Activated B cell treated with CpG ODN at 0.5 μM for 24 hours (primary cell): ENCODE data around the gene GSTA1. TPM values are rescaled to one million over a fixed set of nuclear protein-coding genes. Genes with fewer than 3 reads are reported as not detected.
"Not testable (repeated sequence)": the region's sequence is repeated elsewhere in the genome, so short reads cannot be mapped to it uniquely, and the experiment has no call there.

Experiments
- ATAC-seq: fragments of 200-7000 bp; cut with Tn5 transposase; one replicate; pipeline ENCODE4 v1.10.0; 2021; ENCODE audit warnings: low read depth, mild to moderate bottlenecking, moderate library complexity
- CTCF ChIA-PET: fragments of 350-600 bp; sonication (Branson Sonifier 250); formaldehyde crosslinking; loops from one replicate; lab custom pipeline; 2021; ENCODE audit warnings: antibody characterized with exemption; lab: Charles Lee
- POLR2A ChIA-PET: fragments of 350-600 bp; sonication (Branson Sonifier 250); formaldehyde crosslinking; loops from one replicate; lab custom pipeline; 2021; ENCODE audit warnings: antibody characterized with exemption; lab: Charles Lee
- DNase-seq: peaks from one replicate; pipeline ENCODE4 v3.0.0; 2022
- H3K27ac Mint-ChIP-seq: one replicate; pipeline ENCODE4 v1.8.0; 2020; ENCODE audit warnings: mixed read lengths
- H3K27me3 Mint-ChIP-seq: one replicate; pipeline ENCODE4 v1.8.0; 2021; ENCODE audit warnings: mixed read lengths
- H3K36me3 Mint-ChIP-seq: one replicate; pipeline ENCODE4 v1.8.0; 2021; ENCODE audit warnings: low read depth, mixed read lengths
- H3K4me1 Mint-ChIP-seq: one replicate; pipeline ENCODE4 v1.8.0; 2021; ENCODE audit warnings: mixed read lengths
- H3K4me3 Mint-ChIP-seq: one replicate; pipeline ENCODE4 v1.8.0; 2020; ENCODE audit warnings: mild to moderate bottlenecking, mixed read lengths
- H3K9me3 Mint-ChIP-seq: one replicate; pipeline ENCODE4 v1.8.0; 2020; ENCODE audit warnings: mixed read lengths
- intact Hi-C: fragments of 100-400 bp; cut with micrococcal nuclease; formaldehyde crosslinking; loops from one replicate; pipeline ENCODE4 v1.15.1; 2024
- total RNA-seq: library from RNA; stranded (reverse); gene quantifications from 2 replicates; pipeline ENCODE4 v1.2.3, GENCODE V29; 2022
- TF ChIP-seq, protein P1 (sequence below): fragments of 200-600 bp; IDR thresholded peaks from one replicate; pipeline ENCODE4 v1.8.0; 2022; ENCODE audit warnings: antibody characterized with exemption, mild to moderate bottlenecking

GSTA1 gene
- total RNA-seq, 1 donor from 2014 or later, result not detected

DNA sequence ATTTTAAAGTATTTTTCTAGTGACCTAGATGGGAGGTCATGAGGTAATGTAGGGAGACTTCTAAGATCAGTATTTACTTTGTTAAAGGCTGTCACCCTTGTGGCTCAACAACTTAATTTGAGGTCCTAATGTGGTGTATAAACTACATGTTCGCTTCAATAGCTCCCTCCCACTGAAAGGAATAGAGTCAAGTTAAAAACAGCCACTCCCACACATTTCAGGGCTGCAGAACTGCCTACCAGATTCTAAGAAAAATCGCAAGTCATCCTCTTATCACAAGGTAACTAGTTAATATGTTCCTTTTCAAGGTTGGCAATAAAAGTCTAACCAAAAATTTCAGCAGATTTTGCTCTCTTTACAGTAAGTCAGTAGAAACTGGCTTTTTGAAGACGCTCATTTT lies 15.1 kb downstream of the GSTA1 start:
- DNase-seq, result no peak
- Mint-ChIP-seq H3K36me3 (no peaks in the 10 kb centered on the region), H3K27me3 (peaks cover 13% of the 10 kb centered on the region), H3K9me3 (peaks cover 7% of the 10 kb centered on the region), H3K27ac (no peak overlapping the region), H3K4me3 (no peak overlapping the region), H3K4me1 (no peaks in the 10 kb centered on the region)
- CTCF ChIA-PET, result no interaction called here
- intact Hi-C loops, result no loop called here
- POLR2A ChIA-PET, result no interaction called here
- ATAC-seq, result no peak
- TF ChIP-seq, protein P1, sequence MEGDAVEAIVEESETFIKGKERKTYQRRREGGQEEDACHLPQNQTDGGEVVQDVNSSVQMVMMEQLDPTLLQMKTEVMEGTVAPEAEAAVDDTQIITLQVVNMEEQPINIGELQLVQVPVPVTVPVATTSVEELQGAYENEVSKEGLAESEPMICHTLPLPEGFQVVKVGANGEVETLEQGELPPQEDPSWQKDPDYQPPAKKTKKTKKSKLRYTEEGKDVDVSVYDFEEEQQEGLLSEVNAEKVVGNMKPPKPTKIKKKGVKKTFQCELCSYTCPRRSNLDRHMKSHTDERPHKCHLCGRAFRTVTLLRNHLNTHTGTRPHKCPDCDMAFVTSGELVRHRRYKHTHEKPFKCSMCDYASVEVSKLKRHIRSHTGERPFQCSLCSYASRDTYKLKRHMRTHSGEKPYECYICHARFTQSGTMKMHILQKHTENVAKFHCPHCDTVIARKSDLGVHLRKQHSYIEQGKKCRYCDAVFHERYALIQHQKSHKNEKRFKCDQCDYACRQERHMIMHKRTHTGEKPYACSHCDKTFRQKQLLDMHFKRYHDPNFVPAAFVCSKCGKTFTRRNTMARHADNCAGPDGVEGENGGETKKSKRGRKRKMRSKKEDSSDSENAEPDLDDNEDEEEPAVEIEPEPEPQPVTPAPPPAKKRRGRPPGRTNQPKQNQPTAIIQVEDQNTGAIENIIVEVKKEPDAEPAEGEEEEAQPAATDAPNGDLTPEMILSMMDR, result no peak

DNA sequence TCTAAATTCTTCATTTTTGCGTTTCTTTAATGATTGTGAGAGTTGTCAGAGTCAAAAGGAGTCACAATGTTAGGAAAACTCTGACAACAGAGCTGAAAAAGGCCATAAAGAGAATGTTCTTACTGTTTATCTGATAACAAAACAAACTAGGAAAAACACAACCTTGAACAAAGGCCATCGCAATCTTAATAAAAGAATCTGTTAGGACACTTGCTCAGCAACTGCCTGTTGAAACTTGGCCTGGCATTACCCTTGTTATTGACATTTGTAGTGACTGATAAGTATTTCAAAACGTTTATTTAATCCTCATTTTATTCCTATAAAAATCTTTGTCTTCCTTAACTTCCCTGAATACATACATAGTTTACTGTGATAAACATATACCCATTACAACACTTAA lies 15.7 kb downstream of the GSTA1 start:
- ChIA-PET CTCF (no interaction called here), POLR2A (no interaction called here)
- ATAC-seq, result no peak
- TF ChIP-seq, protein P1, result no peak
- Mint-ChIP-seq H3K27ac (no peak overlapping the region), H3K36me3 (no peaks in the 10 kb centered on the region), H3K4me3 (no peak overlapping the region), H3K9me3 (peaks cover 7% of the 10 kb centered on the region), H3K27me3 (peaks cover 10% of the 10 kb centered on the region), H3K4me1 (no peaks in the 10 kb centered on the region)
- DNase-seq, result no peak
- intact Hi-C loops, result no loop called here

DNA sequence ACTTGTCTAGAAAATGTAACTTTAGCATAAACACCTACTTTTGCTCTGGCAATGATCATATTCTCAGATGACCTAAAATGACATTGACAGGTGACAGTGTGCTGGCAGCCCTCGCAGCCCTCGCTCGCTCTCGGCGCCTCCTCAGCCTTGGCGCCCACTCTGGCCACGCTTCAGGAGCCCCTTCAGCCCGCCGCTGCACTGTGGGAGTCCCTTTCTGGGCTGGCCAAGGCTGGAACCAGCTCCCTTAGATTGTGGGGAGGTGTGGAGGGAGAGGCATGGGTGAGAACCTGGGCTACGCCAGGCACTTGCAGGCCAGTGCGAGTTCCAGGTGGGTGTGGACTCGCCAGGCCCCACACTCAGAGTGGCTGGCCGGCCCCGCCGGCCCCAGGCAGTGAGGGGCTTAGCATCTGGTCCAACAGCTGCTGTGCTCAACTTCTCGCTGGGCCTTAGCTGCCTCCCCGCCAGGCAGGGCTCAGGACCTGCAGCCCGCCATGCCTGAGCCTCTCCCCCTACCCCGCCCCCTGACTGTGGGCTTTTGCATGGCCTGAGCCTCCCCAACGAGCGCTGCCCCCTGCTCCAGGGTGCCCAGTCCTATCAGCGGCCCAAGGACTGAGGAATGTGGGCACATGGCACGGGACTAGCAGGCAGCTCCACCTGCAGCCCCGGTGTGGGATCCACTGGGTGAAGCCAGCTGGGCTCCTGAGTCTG lies 17.2 kb downstream of the GSTA1 start:
- TF ChIP-seq, protein P1, result no peak
- no peaks in the 10 kb centered on the region for H3K9me3 Mint-ChIP-seq
- ChIA-PET CTCF (no interaction called here), POLR2A (no interaction called here)
- no peak overlapping the region for H3K4me3 Mint-ChIP-seq
- intact Hi-C loops, result no loop called here
- H3K36me3 Mint-ChIP-seq, result no peaks in the 10 kb centered on the region
- ATAC-seq, result no peak
- peaks cover 14% of the 10 kb centered on the region for H3K27me3 Mint-ChIP-seq
- no peaks in the 10 kb centered on the region for H3K4me1 Mint-ChIP-seq
- no peak overlapping the region for H3K27ac Mint-ChIP-seq
- DNase-seq, result no peak

DNA sequence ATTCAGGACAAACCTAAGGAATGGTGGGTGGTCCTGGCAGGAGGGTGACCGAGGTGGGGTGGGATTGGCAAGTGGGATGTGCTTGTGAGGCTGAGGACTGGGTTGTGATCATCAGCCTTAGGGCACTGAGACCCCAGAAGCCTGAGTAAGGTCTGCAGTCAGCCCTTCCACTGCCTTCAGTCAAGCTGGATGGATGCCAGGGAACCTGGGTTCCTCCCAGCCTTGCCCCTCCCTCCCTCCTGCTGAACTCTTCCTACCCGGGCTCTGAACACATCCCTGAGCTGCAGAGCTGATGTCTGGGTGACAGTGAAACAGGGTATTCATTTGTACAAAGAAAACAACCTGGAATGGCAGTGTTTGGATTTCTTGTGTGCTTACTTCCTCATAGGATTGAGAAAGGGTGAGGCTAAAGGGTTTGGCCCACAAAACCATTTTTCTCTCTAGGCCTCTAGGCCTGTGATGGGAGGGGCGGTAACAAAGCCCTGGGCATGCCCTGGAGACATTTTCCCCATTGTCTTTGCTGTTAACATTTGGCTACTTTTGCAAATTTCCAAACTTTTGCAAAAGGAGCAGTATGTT lies 20.8 kb downstream of the GSTA1 start:
- H3K4me3 Mint-ChIP-seq, CTCF ChIA-PET, DNase-seq, H3K9me3 Mint-ChIP-seq, POLR2A ChIA-PET, H3K4me1 Mint-ChIP-seq, H3K36me3 Mint-ChIP-seq, ATAC-seq, H3K27ac Mint-ChIP-seq, intact Hi-C loops: not testable (repeated sequence)
- peaks cover 20% of the 10 kb centered on the region for H3K27me3 Mint-ChIP-seq

DNA sequence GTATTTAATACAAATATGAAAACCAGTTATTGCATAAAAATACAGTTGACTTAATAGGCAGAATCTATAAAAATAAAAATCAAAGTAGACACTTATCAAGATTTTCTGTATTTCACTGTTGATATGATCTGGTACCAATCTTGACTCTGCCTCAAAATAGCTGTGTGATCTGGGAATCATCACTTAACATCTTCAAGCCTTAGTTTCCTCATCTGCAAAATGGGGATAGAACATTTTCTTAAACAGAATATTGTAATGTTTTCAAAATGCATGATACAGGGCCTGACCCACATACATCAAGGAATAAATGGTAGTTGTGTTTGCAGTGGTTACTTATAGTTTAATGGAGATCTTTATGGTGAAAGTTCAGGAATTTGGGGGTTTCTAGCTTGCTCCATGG lies 21.4 kb downstream of the GSTA1 start:
- ATAC-seq, H3K9me3 Mint-ChIP-seq, intact Hi-C loops, H3K4me3 Mint-ChIP-seq, CTCF ChIA-PET, H3K4me1 Mint-ChIP-seq, H3K36me3 Mint-ChIP-seq, H3K27ac Mint-ChIP-seq, POLR2A ChIA-PET, DNase-seq: not testable (repeated sequence)
- H3K27me3 Mint-ChIP-seq, result peaks cover 20% of the 10 kb centered on the region

DNA sequence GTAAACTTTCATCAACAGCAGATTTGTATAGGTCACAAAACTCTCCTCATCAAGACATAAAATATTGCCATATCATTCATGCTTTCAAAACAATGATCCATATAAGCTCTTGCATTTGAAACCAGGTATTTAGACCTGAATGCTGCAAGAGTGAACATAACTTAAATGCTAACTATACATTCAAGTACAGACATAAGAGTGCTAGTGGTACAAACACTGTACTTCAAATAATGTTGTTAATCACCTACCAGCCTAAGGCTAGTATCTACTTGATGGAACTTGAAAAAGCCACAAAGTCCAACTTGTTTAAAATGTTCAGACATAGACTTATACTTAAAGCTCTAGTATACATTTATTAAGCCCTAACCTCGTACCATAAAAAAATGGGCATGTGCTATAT lies 24.4 kb downstream of the GSTA1 start:
- intact Hi-C loops, result no loop called here
- H3K27me3 Mint-ChIP-seq, result peaks cover 27% of the 10 kb centered on the region
- POLR2A ChIA-PET, result no interaction called here
- CTCF ChIA-PET, result no interaction called here
- H3K4me3 Mint-ChIP-seq, result no peak overlapping the region
- ATAC-seq, result no peak
- no peaks in the 10 kb centered on the region for H3K4me1 Mint-ChIP-seq
- no peaks in the 10 kb centered on the region for H3K9me3 Mint-ChIP-seq
- TF ChIP-seq, protein P1, result no peak
- H3K36me3 Mint-ChIP-seq, result no peaks in the 10 kb centered on the region
- DNase-seq, result no peak
- H3K27ac Mint-ChIP-seq, result no peak overlapping the region

DNA sequence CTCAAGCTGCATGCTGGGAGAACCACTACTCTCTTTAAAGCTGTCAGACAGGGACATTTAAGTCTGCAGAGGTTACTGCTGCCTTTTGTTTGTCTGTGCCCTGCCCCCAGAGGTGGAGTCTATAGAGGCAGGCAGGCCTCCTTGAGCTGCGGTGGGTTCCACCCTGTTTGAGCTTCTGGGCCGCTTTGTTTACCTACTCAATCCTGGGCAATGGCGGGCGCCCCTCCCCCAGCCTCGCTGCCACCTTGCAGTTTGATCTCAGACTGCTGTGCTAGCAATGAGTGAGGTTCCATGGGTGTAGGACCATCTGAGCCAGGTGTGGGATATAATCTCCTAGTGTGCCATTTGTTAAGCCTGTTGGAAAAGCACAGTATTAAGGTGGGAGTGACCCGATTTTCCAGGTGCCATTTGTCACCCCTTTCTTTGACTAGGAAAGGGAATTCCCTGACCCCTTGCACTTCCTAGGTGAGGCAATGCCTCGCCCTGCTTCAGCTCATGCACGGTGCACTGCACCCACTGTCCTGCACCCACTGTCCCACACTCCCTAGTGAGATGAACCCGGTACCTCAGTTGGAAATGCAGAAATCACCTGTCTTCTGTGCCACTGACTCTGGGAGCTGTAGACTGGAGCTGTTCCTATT lies 26.8 kb downstream of the GSTA1 start:
- DNase-seq, H3K9me3 Mint-ChIP-seq, H3K27ac Mint-ChIP-seq, intact Hi-C loops, H3K4me1 Mint-ChIP-seq, H3K36me3 Mint-ChIP-seq, POLR2A ChIA-PET, CTCF ChIA-PET, H3K4me3 Mint-ChIP-seq, ATAC-seq: not testable (repeated sequence)
- H3K27me3 Mint-ChIP-seq, result peaks cover 24% of the 10 kb centered on the region

DNA sequence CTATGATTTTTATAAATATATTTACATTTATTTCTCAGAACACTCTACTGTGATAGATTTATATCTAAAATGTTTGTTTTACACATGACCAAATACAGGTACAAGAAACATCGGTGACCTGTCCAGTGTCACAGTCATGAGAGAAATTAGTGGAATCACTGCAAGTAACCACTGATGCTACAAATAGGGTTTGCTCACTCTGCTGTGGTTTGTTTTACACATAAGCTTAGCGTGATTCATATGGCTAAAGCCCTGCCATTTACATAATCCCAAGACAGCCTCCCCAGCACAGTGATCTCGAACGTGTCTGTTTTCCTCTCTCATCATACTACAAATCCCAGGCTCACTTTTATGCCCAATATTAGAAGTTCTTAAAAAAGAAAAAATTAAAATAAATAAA lies 34.2 kb downstream of the GSTA1 start:
- H3K4me1 Mint-ChIP-seq, CTCF ChIA-PET, H3K36me3 Mint-ChIP-seq, H3K9me3 Mint-ChIP-seq, POLR2A ChIA-PET, H3K27me3 Mint-ChIP-seq, ATAC-seq, DNase-seq, intact Hi-C loops, H3K4me3 Mint-ChIP-seq, H3K27ac Mint-ChIP-seq: not testable (repeated sequence)
